AG10803 (cell line): ENCODE measurements around the gene XAGE3.

ENCODE experiments used
- DNase-seq: peaks from one replicate; pipeline ENCODE4 v3.0.0; 2010; ENCODE audit warnings: low read depth
- H3K4me3 ChIP-seq: 2 replicates; pipeline ENCODE4 v1.5.1; 2011; ENCODE audit warnings: mild to moderate bottlenecking, low read length, control low read depth
- CTCF ChIP-seq: conservative IDR thresholded peaks from 2 replicates; pipeline ENCODE4 v1.5.1; 2011; ENCODE audit warnings: mild to moderate bottlenecking, low read length, control low read depth, inconsistent platforms

XAGE3 gene

GRCh38 chrX:52830551-52830950 is 37.3 kb downstream of the XAGE3 start:
- no peak for DNase-seq
- TF ChIP-seq CTCF = no peak

GRCh38 chrX:52824608-52825007 is 43.3 kb downstream of the XAGE3 start:
- no peak overlapping the region for H3K4me3 ChIP-seq
- no peak for DNase-seq
- TF ChIP-seq CTCF = no peak

More at GRCh38 chrX:52830551-52830950, 37.3 kb downstream of the XAGE3 start:
- H3K4me3 ChIP-seq = no peak overlapping the region

- DNase-seq = no peak
- no peak overlapping the region for H3K4me3 ChIP-seq
- no peak for TF ChIP-seq CTCF
Observed at GRCh38 chrX:52821079-52821760, 46.7 kb downstream of the XAGE3 start.

GRCh38 chrX:52819788-52820187 is 48.1 kb downstream of the XAGE3 start:
- DNase-seq = no peak
- no peak overlapping the region for H3K4me3 ChIP-seq
- TF ChIP-seq CTCF = no peak
